Dermis microvascular lymphatic vessel endothelial cell (primary cell): ENCODE measurements around the gene CNTROB. TPM values are rescaled to one million over a fixed set of nuclear protein-coding genes. Genes with fewer than 3 reads are reported as not detected.

Source experiments
- DNase-seq, 2 donors: peaks; one replicate each; pipeline versions ENCODE4 v3.0.0 to v3.0.0-alpha.2; 2010; ENCODE audit warnings: low read depth in 2 of 2
- total RNA-seq: library from RNA; depleted of rRNA; stranded (reverse); fragments of >200 nt; gene quantifications from 2 replicates; pipeline ENCODE4 v1.2.1, GENCODE V29; 2014

The CNTROB gene
- total RNA-seq, 1 donor from 2014 or later = 13.2 TPM

DNA sequence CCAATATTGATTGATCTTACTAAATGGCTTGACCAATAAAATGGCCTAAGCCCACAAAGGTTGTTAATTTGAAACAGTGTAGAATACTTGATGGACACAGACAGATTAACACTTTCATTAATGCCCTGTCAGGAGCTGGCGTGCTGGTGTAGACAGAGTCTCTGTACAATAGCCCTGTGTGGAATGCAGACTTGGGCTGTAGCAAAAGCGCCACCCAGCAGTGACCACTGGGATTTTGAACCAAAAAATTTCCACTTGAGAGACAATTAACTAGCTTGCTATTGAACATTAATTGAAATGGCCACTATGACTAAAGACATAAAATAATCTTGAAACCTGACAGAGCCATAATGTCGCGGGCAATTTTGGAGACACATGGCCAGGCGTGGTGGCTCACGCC, 50.7 kb downstream of the CNTROB start:
- DNase-seq = peak; percentile 4 to 51

DNA sequence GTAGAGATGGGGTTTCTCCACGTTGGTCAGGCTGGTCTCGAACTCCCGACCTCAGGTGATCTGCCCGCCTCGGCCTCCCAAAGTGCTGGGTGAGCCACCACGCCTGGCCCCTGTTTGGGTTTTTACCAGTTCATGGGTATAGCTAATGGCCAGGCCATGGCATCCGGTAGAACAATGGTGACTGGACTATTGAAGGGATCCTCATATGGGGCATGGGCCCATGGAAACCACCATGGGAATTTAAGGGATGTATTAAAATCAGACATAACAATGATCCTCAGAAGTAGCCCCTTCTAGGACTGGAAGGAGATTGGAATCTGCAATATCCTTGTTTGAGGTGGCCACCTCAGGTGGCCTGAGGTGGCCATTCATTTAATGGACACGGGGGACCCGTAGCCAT, 52.9 kb downstream of the CNTROB start:
- DNase-seq = no peak

DNA sequence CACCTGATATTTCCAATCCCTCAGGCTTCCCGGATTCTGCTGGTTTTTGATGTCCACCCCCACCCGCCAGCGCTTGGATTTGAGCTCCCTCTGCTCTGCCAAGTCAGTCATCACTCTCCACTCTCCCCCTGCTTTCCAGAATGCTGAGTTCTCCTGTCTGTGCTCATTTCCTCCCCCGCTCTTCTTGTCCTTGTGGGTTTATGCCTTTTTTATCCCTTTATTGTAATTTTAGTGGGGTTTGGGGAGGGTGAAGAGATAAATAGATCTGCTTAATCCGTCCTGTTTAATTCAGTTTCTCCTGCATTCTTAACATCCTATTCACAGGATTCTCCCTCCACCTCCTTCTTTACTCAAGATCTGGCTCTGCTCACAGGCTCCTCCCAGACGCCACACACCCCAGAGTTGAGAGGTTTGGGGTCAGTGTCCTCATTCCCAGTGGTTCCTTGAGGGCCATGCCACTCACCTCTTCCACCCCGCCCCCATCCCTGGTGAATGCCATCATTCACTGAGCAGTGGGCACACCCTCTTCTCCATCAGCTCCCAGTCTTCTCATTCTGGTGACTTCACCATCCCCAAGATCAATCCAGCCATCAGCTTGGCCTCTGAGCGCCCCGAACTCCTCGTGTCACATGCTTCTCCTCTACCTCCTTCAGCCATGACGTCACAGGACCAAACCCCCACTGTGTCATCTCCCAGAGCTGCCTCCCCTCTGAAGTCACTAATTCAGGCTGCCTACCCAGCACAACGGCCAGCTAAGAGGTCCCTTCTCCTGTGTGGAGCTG, 55.3 kb downstream of the CNTROB start:
- no peak for DNase-seq

DNA sequence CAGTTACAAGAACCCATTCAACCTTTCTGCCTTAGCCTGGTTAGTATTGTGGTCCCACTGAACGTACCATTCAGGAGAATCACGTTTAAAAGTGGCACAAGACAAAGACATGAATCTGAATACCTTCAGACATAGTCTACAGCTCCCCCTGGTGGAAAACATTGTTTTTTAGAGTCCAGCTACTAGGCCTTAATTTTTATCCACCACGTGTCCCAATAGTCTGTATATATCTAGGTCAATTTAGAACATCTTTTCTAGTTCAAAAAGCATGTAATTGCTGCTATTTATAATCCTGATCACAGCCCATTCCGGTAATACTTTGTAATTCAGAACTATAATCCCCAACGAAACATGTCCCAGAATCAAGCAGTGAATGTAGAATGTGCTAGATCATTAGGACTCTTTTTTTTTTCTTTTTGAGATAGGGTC, 56.8 kb downstream of the CNTROB start:
- DNase-seq = peak; percentile 76 to 83

DNA sequence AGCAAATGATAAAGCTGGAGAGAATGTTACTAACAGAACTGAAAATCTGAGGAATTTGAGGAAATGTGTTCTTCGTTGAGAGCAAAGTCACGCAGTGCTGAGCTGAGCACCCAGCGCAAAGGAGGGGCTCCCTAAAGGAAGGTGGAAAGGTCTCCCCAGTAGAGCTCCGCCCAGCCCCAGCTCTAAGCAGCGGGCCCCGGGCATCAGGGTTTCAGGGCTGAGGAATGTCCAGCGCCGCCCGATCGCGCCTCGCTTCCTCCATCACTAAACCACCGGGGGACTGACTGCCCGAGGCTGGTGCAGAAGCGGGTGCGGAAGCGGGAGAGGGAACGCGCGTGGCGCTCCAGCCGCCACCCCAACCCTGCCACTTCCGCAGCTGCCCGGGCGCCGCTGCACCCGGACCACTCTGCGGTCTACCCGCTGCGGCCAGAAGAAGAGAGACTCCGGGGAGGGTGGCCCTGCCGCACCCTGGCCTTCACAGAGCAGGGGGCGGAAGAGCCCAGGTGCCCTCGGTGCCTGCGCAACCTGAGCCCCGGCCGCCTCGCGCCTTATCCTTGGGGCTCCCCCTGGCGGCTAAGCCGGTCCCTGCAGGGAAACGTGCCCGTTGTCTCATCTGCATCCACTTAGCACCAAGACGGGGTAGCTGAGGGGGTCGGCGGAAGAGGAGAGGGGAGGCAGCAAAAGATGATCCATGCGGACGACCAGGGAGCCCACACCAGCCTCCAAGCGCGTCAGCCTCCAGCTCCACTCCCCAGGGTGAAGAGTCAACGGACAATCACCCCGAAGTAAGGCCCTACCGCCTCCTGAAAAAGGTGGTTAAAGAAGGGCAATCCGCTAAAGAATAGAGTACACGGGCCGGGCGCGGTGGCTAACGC, 58.0 kb downstream of the CNTROB start:
- peak; percentile 20 to 57 for DNase-seq

DNA sequence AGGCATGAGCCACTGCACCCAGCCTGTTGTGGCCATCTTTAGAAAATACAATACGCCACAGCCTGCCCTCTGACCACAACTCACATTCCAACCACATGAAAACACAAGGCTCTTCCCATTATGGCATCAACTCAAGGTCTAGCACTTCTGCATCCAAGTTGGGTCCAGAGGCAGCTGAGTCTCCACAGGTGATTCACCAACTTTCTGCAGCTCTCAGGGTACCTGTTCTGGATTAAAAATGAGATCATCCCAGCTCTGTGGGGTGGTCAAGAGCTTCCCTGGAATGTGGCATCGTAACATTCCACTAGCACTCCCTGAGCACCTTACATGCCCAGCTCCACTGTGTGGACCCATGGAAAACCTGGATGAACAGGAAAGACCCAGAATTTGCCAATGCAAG, 60.5 kb downstream of the CNTROB start:
- DNase-seq = no peak

DNA sequence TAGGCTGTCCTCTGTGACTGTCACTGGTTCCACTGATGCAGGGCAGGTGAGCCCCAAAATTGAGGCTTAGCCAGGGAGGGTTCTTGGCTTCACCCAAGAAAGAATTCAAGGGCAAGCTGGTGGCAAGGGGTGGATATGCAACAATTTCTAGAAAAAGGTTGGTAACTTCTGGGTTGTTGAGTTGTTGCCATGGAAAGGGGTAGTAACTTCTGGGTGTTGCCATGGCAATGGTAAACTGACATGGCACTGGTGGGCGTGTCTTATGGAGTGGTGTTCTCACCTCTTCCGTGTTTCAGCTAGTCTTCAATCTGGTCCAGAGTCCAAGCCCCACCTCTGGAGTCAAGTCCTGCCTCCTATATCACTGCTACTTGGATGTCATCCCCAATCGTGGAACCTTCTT, 60.9 kb downstream of the CNTROB start:
- DNase-seq = no peak

DNA sequence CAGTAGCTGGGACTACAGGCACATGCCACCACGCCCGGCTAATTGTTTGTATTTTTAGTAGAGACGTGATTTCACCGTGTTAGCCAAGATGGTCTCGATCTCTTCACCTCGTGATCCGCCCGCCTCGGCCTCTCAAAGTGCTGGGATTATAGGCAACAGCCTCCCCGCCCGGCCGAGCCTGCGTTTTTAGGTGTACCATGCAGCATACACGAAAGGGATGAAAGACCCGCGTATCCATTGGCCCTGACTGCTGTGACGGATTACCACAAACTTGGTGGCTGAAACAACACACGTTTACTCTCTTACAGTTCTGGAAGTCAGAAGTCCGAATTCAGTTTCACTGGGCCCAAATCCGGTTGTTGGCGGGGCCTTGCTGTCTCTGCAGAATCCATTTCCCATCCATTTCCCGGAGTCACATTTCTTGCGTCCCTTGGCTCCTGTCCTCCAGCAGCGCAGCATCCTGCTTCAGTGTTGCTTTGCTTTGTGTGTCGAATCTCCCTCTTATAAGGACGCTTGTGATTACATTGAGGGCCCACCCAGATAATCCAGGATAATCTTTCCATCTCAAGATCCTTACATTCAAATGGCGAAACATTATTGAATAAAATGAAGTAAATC, 62.1 kb downstream of the CNTROB start:
- DNase-seq = no peak

DNA sequence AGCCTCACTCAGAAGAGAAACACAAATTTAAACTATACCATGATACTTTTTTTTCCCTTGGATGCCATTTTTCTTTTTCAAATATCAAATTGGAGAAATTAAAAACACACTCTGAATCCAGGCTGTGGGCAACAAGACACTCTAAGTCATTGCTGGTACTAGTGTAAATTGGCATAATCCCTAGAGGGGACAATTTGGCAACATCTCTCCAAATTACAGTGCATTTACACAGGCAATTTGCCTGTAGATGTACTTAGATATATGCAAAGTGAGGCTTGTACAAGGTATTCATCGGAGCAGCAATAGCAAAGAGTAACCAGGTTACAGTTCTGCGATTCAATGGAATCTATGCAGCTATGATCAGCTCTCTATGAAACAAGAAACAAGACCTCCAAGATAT, 63.7 kb downstream of the CNTROB start:
- no peak for DNase-seq

DNA sequence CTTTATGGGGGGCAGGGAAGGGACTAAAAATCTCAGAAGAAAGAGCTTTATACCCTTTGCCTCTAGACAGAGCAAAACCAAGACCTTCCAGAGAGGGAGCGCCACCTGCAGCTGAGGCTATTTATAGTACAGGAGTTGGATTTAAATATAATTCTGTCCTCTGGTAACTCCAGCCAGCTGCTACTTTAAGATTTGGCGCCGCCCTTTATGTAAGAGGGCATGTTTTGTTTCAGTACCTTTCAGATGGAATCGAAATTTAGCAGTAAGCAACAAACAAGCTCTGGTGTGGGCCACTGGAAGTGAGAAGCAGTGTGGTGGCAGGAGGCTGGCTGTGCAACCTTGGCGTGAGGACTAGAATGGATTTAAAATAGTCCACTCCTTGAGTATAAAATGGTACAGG, 65.2 kb downstream of the CNTROB start:
- peak in 1 of 2 donors; percentile 34 for DNase-seq

Other genes with a start within 250 kb of the CNTROB start
- gene TP53, start 244.7 kb upstream of the CNTROB start, total RNA-seq = 44.0 and 51.2 TPM in 2 replicates
- 6.9 and 7.0 TPM in 2 replicates for gene WRAP53, start 243.7 kb upstream of the CNTROB start, total RNA-seq
- gene EFNB3, start 227.0 kb upstream of the CNTROB start, total RNA-seq = 0.13 and 1.1 TPM in 2 replicates
- under 0.01 and 0.25 TPM in 2 replicates for gene DNAH2, start 214.5 kb upstream of the CNTROB start, total RNA-seq
- gene KDM6B, start 98.0 kb upstream of the CNTROB start, total RNA-seq = 1.0 and 3.5 TPM in 2 replicates
- 11.6 and 17.2 TPM in 2 replicates for gene TMEM88, start 77.1 kb upstream of the CNTROB start, total RNA-seq
- gene NAA38, start 74.6 kb upstream of the CNTROB start, total RNA-seq = 84.6 and 171 TPM in 2 replicates
- gene CYB5D1, start 74.2 kb upstream of the CNTROB start, total RNA-seq = 5.6 and 6.0 TPM in 2 replicates
- 57.8 and 60.2 TPM in 2 replicates for gene CHD3, start 43.4 kb upstream of the CNTROB start, total RNA-seq
- 0.51 and 0.76 TPM in 2 replicates for gene RNF227, start 15.9 kb upstream of the CNTROB start, total RNA-seq
- 0.13 and 0.26 TPM in 2 replicates for gene KCNAB3, start 2.4 kb upstream of the CNTROB start, total RNA-seq
- 52.9 and 80.7 TPM in 2 replicates for gene TRAPPC1, start 260 bp upstream of the CNTROB start, total RNA-seq
- not detected in 2 replicates for gene GUCY2D, start 70.4 kb downstream of the CNTROB start, total RNA-seq
- gene ALOX15B, start 106.9 kb downstream of the CNTROB start, total RNA-seq = not detected in 2 replicates
- not detected in 2 replicates for gene ALOX12B, start 155.5 kb downstream of the CNTROB start, total RNA-seq
- gene ALOXE3, start 186.3 kb downstream of the CNTROB start, total RNA-seq = not detected in 2 replicates
- under 0.01 TPM in 1 of 2 replicates, not detected in the other for gene HES7, start 191.9 kb downstream of the CNTROB start, total RNA-seq
- gene PER1, start 220.2 kb downstream of the CNTROB start, total RNA-seq = 5.0 and 16.7 TPM in 2 replicates
- gene VAMP2, start 230.7 kb downstream of the CNTROB start, total RNA-seq = 3.1 and 4.9 TPM in 2 replicates
- gene TMEM107, start 244.2 kb downstream of the CNTROB start, total RNA-seq = 17.2 and 23.7 TPM in 2 replicates